Liver (tissue), 9 donors: ENCODE results near the gene TUBGCP5. TPM values are rescaled to one million over a fixed set of nuclear protein-coding genes. Genes with fewer than 3 reads are reported as not detected.
"Not testable (repeated sequence)": the region's sequence is repeated elsewhere in the genome, so short reads cannot be mapped to it uniquely, and the experiment has no call there.

Experiments
- DNase-seq: peaks from one replicate; pipeline ENCODE4 v3.0.0-alpha.2; 2017; ENCODE audit warnings: low spot score
- H3K27ac ChIP-seq, 2 donors: one replicate each; pipeline ENCODE4 v1.7.0; 2013; ENCODE audit warnings: inconsistent platforms in 2 of 2, low read length in 2 of 2, control low read depth in 1 of 2, low read depth in 1 of 2, mild to moderate bottlenecking in 1 of 2
- H3K27me3 ChIP-seq, 4 donors: one replicate each; pipeline versions ENCODE4 v1.6.1 to v1.7.0; 2013; ENCODE audit warnings: low read length in 3 of 4, inconsistent platforms in 1 of 4, mild to moderate bottlenecking in 1 of 4, moderate library complexity in 1 of 4; ENCODE audit not compliant: control insufficient read depth in 4 of 4, insufficient read depth in 4 of 4
- H3K36me3 ChIP-seq, 4 donors: one replicate each; pipeline versions ENCODE4 v1.6.1 to v1.7.0; 2013; ENCODE audit warnings: low read length in 3 of 4, mild to moderate bottlenecking in 3 of 4, low read depth in 1 of 4, moderate library complexity in 1 of 4; ENCODE audit not compliant: control insufficient read depth in 4 of 4, insufficient read depth in 3 of 4
- H3K4me1 ChIP-seq, 4 donors: one replicate each; pipeline versions ENCODE4 v1.6.1 to v1.7.0; 2013; ENCODE audit warnings: low read length in 3 of 4, mild to moderate bottlenecking in 3 of 4, moderate library complexity in 1 of 4; ENCODE audit not compliant: control insufficient read depth in 4 of 4, insufficient read depth in 4 of 4
- H3K4me3 ChIP-seq, 3 donors: one replicate each; pipeline versions ENCODE4 v1.6.1 to v1.7.0; 2013; ENCODE audit warnings: low read length in 3 of 3, control low read depth in 1 of 3, low read depth in 1 of 3, mild to moderate bottlenecking in 1 of 3
- H3K9ac ChIP-seq, 2 donors: one replicate each; pipeline ENCODE4 v1.7.0; 2013; ENCODE audit warnings: low read length in 2 of 2, mild to moderate bottlenecking in 2 of 2, moderate library complexity in 2 of 2, control low read depth in 1 of 2, low read depth in 1 of 2
- H3K9me3 ChIP-seq, 4 donors: one replicate each; pipeline versions ENCODE4 v1.6.1 to v1.7.0; 2013; ENCODE audit warnings: low read length in 3 of 4; ENCODE audit not compliant: control insufficient read depth in 4 of 4
- GABPA ChIP-seq, 2 donors: IDR thresholded peaks in 1 of 2; conservative IDR thresholded peaks in 1 of 2; 2 replicates each; pipeline ENCODE4 v1.6.1; 2016; ENCODE audit warnings: antibody characterized with exemption in 2 of 2, mild to moderate bottlenecking in 1 of 2, moderate library complexity in 1 of 2
- JUND ChIP-seq, 2 donors: IDR thresholded peaks; 2 replicates each; pipeline ENCODE4 v1.6.1; 2016; ENCODE audit warnings: antibody characterized with exemption in 2 of 2
- TAF1 ChIP-seq: conservative IDR thresholded peaks from 2 replicates; pipeline ENCODE4 v1.6.1; 2016; ENCODE audit warnings: antibody characterized with exemption, mild to moderate bottlenecking
- WGBS: extraction: QIAGEN DNeasy Blood & Tissue Kit; methylation state at CpG from one replicate; pipeline ENCODE4 v1.1.7; 2013; 5-methylcytosine and 5-hydroxymethylcytosine counted together
- polyA plus RNA-seq, 2 donors: library from polyadenylated mRNA; stranded (reverse) in 1 of 2; unstranded in 1 of 2; fragments of 200-250 nt in 1 of 2; fragments of >200 nt in 1 of 2; fragmentation: Nextera tagmentation in 1 of 2; extraction: Ambion mirVana in 1 of 2; gene quantifications; one replicate each; pipeline versions ENCODE4 v1.2.1 to v1.2.3, GENCODE V29; 2013 to 2015
- total RNA-seq, 2 donors: library from RNA; depleted of rRNA; stranded (reverse); fragments of >200 nt; gene quantifications; one replicate each; pipeline ENCODE4 v1.2.3, GENCODE V29; 2014
- TF ChIP-seq, protein P1 (sequence below): IDR thresholded peaks from 2 replicates; pipeline ENCODE4 v1.6.1; 2016; ENCODE audit warnings: antibody characterized with exemption, mild to moderate bottlenecking
- TF ChIP-seq, protein P2 (sequence below): fragments of 150-350 bp; IDR thresholded peaks from 2 replicates; pipeline ENCODE4 v1.5.1; 2017; ENCODE audit warnings: improper control_type of control experiment, low read depth, low read length; ENCODE audit not compliant: missing input control
- TF ChIP-seq, protein P3 (sequence below): IDR thresholded peaks from 2 replicates; pipeline ENCODE4 v1.6.1; 2016; ENCODE audit warnings: antibody characterized with exemption
- TF ChIP-seq, protein P4 (sequence below): IDR thresholded peaks from 2 replicates; pipeline ENCODE4 v1.6.1; 2016; ENCODE audit warnings: antibody characterized with exemption
- TF ChIP-seq, protein P5 (sequence below): IDR thresholded peaks from 2 replicates; pipeline ENCODE4 v1.6.1; 2016; ENCODE audit warnings: antibody characterized with exemption
- donor health status: healthy.
- donor health status: healthy.
- donor health status: healthy.
- donor health status: healthy.
- donor health status: healthy.

Gene TUBGCP5
- total and polyA plus RNA-seq, 4 donors, result 5.5 to 17.3 (median 7.4) TPM

DNA sequence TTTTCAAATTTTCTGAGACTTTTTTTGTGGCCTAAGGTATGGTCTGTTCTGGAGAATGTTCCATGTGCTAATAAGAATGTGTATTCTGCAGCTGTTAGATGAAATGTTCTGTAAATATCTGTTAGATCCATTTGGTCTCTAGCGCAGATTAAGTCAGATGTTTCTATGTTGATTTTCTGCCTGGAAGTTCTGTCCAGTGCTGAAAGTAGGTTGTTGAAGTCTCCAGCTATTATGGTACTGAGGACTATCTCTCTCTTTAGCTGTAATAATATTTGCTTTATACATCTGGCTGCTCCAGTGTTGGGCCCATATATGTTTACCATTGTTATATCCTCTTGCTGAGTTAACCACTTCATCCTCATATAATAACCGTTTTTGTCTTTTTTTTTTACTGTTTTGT lies 13.2 kb upstream of the TUBGCP5 start:
- no peak for TF ChIP-seq JUND (IDR thresholded peaks at IDR 0.05)
- no peak for TF ChIP-seq TAF1
- TF ChIP-seq, protein P1, sequence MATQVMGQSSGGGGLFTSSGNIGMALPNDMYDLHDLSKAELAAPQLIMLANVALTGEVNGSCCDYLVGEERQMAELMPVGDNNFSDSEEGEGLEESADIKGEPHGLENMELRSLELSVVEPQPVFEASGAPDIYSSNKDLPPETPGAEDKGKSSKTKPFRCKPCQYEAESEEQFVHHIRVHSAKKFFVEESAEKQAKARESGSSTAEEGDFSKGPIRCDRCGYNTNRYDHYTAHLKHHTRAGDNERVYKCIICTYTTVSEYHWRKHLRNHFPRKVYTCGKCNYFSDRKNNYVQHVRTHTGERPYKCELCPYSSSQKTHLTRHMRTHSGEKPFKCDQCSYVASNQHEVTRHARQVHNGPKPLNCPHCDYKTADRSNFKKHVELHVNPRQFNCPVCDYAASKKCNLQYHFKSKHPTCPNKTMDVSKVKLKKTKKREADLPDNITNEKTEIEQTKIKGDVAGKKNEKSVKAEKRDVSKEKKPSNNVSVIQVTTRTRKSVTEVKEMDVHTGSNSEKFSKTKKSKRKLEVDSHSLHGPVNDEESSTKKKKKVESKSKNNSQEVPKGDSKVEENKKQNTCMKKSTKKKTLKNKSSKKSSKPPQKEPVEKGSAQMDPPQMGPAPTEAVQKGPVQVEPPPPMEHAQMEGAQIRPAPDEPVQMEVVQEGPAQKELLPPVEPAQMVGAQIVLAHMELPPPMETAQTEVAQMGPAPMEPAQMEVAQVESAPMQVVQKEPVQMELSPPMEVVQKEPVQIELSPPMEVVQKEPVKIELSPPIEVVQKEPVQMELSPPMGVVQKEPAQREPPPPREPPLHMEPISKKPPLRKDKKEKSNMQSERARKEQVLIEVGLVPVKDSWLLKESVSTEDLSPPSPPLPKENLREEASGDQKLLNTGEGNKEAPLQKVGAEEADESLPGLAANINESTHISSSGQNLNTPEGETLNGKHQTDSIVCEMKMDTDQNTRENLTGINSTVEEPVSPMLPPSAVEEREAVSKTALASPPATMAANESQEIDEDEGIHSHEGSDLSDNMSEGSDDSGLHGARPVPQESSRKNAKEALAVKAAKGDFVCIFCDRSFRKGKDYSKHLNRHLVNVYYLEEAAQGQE, result peak; percentile 61
- TF ChIP-seq, protein P2, sequence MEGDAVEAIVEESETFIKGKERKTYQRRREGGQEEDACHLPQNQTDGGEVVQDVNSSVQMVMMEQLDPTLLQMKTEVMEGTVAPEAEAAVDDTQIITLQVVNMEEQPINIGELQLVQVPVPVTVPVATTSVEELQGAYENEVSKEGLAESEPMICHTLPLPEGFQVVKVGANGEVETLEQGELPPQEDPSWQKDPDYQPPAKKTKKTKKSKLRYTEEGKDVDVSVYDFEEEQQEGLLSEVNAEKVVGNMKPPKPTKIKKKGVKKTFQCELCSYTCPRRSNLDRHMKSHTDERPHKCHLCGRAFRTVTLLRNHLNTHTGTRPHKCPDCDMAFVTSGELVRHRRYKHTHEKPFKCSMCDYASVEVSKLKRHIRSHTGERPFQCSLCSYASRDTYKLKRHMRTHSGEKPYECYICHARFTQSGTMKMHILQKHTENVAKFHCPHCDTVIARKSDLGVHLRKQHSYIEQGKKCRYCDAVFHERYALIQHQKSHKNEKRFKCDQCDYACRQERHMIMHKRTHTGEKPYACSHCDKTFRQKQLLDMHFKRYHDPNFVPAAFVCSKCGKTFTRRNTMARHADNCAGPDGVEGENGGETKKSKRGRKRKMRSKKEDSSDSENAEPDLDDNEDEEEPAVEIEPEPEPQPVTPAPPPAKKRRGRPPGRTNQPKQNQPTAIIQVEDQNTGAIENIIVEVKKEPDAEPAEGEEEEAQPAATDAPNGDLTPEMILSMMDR, result no peak
- Histone ChIP-seq H3K36me3 (no peaks in the 10 kb centered on the region), H3K4me1 (no peaks in the 10 kb centered on the region), H3K4me3 (no peak overlapping the region), H3K27me3 (no peaks in the 10 kb centered on the region), H3K9me3 (no peaks in the 10 kb centered on the region), H3K27ac (no peak overlapping the region), H3K9ac (no peak overlapping the region)
- 79% methylated on average over 2 of the region's 2 CpGs for WGBS
- DNase-seq, result no peak

DNA sequence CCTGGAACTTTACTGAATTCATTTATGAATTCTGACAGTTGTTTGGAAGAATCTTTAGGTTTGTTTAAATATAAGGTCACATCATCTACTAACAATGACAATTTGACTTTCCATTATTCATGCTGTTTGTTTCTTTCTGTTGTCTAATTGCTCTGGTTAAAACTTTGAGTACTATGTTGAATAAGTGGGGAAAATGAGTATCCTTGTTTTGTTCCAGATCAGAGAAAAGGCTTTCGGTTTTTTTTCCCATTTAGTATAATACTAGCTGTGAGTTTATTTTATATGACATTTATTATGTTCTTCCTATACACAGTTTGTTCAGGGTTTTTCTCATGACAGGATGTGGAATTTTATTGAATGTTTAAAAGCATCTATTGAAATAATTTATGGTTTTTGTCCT lies 11.3 kb upstream of the TUBGCP5 start:
- WGBS, result 85% methylated on average over 1 of the region's 1 CpG
- H3K4me1 ChIP-seq, result no peaks in the 10 kb centered on the region

DNA sequence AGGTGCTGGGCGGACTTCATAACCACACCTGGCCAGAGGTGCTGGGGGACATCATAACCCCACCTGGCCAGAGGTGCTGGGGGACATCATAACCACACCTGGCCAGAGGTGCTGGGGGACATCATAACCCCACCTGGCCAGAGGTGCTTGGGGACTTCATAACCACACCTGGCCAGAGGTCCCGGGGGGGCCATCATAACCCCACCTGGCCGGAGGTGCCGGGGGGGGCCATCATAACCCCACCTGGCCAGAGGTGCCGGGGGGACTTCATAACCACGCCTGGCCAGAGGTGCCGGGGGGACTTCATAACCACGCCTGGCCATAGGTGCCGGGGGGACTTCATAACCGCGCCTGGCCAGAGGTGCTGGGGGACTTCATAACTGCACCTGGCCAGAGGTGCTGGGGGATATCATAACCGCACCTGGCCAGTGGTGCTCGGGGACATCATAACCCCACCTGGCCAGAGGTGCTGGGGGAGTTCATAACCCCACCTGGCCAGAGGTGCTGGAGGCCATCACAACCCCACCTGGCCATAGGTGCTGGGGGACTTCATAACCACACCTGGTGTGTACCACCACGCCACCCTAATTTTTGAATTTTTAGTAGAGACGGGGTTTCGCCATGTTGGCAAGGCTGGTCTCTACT lies 10.7 kb upstream of the TUBGCP5 start:
- Histone ChIP-seq H3K36me3 (no peaks in the 10 kb centered on the region), H3K4me3 (no peak overlapping the region), H3K9me3 (no peaks in the 10 kb centered on the region), H3K9ac (no peak overlapping the region), H3K27me3 (no peaks in the 10 kb centered on the region), H3K27ac (no peak overlapping the region), H3K4me1 (no peaks in the 10 kb centered on the region)
- TF ChIP-seq, protein P3, sequence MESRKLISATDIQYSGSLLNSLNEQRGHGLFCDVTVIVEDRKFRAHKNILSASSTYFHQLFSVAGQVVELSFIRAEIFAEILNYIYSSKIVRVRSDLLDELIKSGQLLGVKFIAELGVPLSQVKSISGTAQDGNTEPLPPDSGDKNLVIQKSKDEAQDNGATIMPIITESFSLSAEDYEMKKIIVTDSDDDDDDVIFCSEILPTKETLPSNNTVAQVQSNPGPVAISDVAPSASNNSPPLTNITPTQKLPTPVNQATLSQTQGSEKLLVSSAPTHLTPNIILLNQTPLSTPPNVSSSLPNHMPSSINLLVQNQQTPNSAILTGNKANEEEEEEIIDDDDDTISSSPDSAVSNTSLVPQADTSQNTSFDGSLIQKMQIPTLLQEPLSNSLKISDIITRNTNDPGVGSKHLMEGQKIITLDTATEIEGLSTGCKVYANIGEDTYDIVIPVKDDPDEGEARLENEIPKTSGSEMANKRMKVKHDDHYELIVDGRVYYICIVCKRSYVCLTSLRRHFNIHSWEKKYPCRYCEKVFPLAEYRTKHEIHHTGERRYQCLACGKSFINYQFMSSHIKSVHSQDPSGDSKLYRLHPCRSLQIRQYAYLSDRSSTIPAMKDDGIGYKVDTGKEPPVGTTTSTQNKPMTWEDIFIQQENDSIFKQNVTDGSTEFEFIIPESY, result no peak
- TF ChIP-seq GABPA (IDR thresholded peaks at IDR 0.05 in 1 of 2, conservative IDR thresholded peaks at IDR 0.05 in 1 of 2), result no peak
- 91% methylated on average over 16 of the region's 16 CpGs for WGBS
- DNase-seq, result no peak

More for the DNA sequence above, 11.3 kb upstream of the TUBGCP5 start:
- TF ChIP-seq, protein P4, sequence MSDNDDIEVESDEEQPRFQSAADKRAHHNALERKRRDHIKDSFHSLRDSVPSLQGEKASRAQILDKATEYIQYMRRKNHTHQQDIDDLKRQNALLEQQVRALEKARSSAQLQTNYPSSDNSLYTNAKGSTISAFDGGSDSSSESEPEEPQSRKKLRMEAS, result no peak
- TF ChIP-seq, protein P5, sequence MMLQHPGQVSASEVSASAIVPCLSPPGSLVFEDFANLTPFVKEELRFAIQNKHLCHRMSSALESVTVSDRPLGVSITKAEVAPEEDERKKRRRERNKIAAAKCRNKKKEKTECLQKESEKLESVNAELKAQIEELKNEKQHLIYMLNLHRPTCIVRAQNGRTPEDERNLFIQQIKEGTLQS, result no peak
- H3K27me3 ChIP-seq, result no peaks in the 10 kb centered on the region
- DNase-seq, result no peak
- no peak overlapping the region for H3K27ac ChIP-seq
- no peaks in the 10 kb centered on the region for H3K36me3 ChIP-seq
- no peak overlapping the region for H3K4me3 ChIP-seq
- no peaks in the 10 kb centered on the region for H3K9me3 ChIP-seq
- H3K9ac ChIP-seq, result no peak overlapping the region

DNA sequence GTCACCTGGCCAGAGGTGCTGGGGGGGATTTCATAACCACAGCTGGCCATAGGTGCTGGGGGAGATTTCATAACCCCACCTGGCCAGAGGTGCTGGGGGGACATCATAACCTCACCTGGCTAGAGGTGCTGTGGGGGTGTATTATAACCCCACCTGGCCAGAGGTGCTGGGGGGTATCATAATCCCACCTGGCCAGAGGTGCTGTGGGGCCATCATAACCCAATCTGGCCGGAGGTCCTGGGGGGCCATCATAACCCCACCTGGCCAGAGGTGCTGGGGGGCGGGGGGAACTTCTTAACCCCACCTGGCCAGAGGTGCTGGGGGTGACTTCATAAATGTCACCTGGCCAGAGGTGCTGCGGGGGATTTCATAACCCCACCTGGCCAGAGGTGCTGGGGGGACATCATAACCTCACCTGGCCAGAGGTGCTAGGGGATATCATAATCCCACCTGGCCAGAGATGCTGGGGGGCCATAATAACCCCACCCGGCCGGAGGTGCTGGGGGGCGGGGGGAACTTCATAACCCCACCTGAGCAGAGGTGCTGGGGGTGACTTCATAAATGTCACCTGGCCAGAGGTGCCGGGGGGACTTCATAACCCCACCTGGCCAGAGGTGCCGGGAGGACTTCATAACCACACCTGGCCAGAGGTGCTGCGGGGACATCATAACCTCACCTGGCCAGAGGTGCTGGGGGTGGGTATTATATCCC lies 9.4 kb upstream of the TUBGCP5 start:
- not testable (repeated sequence) for H3K27ac ChIP-seq, H3K27me3 ChIP-seq, H3K4me3 ChIP-seq, H3K9ac ChIP-seq, DNase-seq, H3K4me1 ChIP-seq, H3K9me3 ChIP-seq, H3K36me3 ChIP-seq
- 83% methylated on average over 9 of the region's 9 CpGs for WGBS

DNA sequence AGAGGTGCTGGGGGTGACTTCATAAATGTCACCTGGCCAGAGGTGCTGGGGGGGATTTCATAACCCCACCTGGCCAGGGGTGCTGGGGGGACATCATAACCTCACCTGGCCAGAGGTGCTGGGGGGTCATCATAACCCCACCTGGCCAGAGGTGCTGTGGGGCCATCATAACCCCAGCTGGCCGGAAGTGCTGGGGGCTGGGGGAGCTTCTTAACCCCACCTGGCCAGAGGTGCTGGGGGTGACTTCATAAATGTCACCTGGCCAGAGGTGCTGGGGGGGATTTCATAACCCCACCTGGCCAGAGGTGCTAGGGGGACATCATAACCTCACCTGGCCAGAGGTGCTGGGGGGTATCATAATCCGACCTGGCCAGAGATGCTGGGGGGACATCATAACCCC lies 4.6 kb upstream of the TUBGCP5 start:
- 79% methylated on average over 2 of the region's 2 CpGs for WGBS
- H3K4me3 ChIP-seq, DNase-seq: not testable (repeated sequence)

More for the DNA sequence above, 4.6 kb upstream of the TUBGCP5 start:
- H3K27me3 ChIP-seq, H3K27ac ChIP-seq, H3K4me1 ChIP-seq, H3K9ac ChIP-seq, H3K9me3 ChIP-seq, H3K36me3 ChIP-seq: not testable (repeated sequence)
